ENCODE data around the gene SNAP91.

DNA sequence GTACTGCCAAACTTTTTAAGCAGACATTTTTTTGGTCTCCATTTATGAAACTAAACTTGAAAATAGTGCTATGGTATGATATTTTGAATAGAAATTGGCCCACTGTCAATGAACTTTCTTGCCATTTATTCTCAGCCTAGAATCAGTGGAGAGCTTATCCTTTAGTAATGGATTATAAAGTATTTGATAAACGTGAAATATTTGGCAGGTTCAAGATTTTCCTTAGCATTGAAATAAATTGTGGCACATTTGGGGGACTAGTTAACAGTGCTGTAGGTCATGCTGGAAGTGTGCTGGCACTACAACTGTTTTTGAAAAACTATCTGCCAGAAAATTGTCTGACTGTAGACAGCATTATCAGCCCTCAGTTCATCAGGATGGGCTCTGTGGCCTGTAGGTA is 194.4 kb downstream of the SNAP91 start:
- TF ChIP-seq, protein P1, sequence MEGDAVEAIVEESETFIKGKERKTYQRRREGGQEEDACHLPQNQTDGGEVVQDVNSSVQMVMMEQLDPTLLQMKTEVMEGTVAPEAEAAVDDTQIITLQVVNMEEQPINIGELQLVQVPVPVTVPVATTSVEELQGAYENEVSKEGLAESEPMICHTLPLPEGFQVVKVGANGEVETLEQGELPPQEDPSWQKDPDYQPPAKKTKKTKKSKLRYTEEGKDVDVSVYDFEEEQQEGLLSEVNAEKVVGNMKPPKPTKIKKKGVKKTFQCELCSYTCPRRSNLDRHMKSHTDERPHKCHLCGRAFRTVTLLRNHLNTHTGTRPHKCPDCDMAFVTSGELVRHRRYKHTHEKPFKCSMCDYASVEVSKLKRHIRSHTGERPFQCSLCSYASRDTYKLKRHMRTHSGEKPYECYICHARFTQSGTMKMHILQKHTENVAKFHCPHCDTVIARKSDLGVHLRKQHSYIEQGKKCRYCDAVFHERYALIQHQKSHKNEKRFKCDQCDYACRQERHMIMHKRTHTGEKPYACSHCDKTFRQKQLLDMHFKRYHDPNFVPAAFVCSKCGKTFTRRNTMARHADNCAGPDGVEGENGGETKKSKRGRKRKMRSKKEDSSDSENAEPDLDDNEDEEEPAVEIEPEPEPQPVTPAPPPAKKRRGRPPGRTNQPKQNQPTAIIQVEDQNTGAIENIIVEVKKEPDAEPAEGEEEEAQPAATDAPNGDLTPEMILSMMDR (IDR thresholded peaks at IDR 0.05) = no peak
- no peak for TF ChIP-seq POLR2A (IDR thresholded peaks at IDR 0.05)
